ENCODE results near the gene CRACR2A.

GRCh38 chr12:3747543-3747942 lies 5.4 kb downstream of the CRACR2A start:
- TF ChIP-seq, protein P1, sequence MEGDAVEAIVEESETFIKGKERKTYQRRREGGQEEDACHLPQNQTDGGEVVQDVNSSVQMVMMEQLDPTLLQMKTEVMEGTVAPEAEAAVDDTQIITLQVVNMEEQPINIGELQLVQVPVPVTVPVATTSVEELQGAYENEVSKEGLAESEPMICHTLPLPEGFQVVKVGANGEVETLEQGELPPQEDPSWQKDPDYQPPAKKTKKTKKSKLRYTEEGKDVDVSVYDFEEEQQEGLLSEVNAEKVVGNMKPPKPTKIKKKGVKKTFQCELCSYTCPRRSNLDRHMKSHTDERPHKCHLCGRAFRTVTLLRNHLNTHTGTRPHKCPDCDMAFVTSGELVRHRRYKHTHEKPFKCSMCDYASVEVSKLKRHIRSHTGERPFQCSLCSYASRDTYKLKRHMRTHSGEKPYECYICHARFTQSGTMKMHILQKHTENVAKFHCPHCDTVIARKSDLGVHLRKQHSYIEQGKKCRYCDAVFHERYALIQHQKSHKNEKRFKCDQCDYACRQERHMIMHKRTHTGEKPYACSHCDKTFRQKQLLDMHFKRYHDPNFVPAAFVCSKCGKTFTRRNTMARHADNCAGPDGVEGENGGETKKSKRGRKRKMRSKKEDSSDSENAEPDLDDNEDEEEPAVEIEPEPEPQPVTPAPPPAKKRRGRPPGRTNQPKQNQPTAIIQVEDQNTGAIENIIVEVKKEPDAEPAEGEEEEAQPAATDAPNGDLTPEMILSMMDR (IDR thresholded peaks at IDR 0.05), result no peak
- no peak for TF ChIP-seq POLR2A (IDR thresholded peaks at IDR 0.05)
